Heart left ventricle (tissue), 16 donors: ENCODE data around the gene VIM. TPM values are rescaled to one million over a fixed set of nuclear protein-coding genes. Genes with fewer than 3 reads are reported as not detected.

ENCODE experiments used
- ATAC-seq, 4 donors: fragments of 200-7000 bp; cut with Tn5 transposase; one replicate each; pipeline ENCODE4 v1.9.1; 2020 to 2022; ENCODE audit warnings: moderate library complexity in 4 of 4, mild to moderate bottlenecking in 3 of 4, moderate number of reproducible peaks in 1 of 4
- DNase-seq, 5 donors: peaks; one replicate each; pipeline ENCODE4 v3.0.0-alpha.2; 2020
- H3K27ac ChIP-seq, 12 donors: fragments of 200-600 bp; sonication (generic) in 4 of 12; one replicate each; pipeline versions ENCODE4 v1.5.0 to v1.8.0; 2016 to 2022; ENCODE audit warnings: mild to moderate bottlenecking in 2 of 12
- H3K27me3 ChIP-seq, 9 donors: fragments of 200-600 bp; sonication (generic) in 2 of 9; one replicate each; pipeline versions ENCODE4 v1.5.1 to v1.8.0; 2016 to 2022; ENCODE audit warnings: mild to moderate bottlenecking in 3 of 9
- H3K36me3 ChIP-seq, 9 donors: fragments of 200-600 bp; sonication (generic) in 2 of 9; one replicate each; pipeline versions ENCODE4 v1.5.0 to v1.8.0; 2018 to 2022; ENCODE audit warnings: mild to moderate bottlenecking in 2 of 9
- H3K4me1 ChIP-seq, 12 donors: fragments of 200-600 bp; sonication (generic) in 4 of 12; one replicate each; pipeline versions ENCODE4 v1.5.0 to v1.8.0; 2016 to 2022; ENCODE audit warnings: mild to moderate bottlenecking in 3 of 12
- H3K4me3 ChIP-seq, 12 donors: fragments of 200-600 bp; sonication (generic) in 4 of 12; one replicate each; pipeline versions ENCODE4 v1.5.0 to v1.8.0; 2017 to 2022; ENCODE audit warnings: mild to moderate bottlenecking in 9 of 12, moderate library complexity in 4 of 12
- H3K9me3 ChIP-seq, 12 donors: fragments of 200-600 bp; sonication (generic) in 4 of 12; one replicate each; pipeline versions ENCODE4 v1.5.0 to v1.8.0; 2016 to 2022; ENCODE audit warnings: mild to moderate bottlenecking in 1 of 12
- POLR2A ChIP-seq, 2 donors: fragments of 450-650 bp; IDR thresholded peaks; one replicate each; pipeline ENCODE4 v1.6.1; 2017; ENCODE audit warnings: antibody characterized with exemption in 2 of 2, mild to moderate bottlenecking in 2 of 2, moderate library complexity in 2 of 2
- WGBS, 4 donors: extraction: QIAGEN DNeasy Blood & Tissue Kit in 2 of 4; methylation state at CpG; one replicate each; pipeline versions ENCODE4 v1.1.5 to v1.1.7; 2013 to 2018; 5-methylcytosine and 5-hydroxymethylcytosine counted together
- intact Hi-C, 10 donors: fragments of 100-400 bp; cut with DNase I; formaldehyde crosslinking; loops; one replicate each; pipeline versions ENCODE4 v1.11.1 to v1.14.2; 2022
- polyA plus RNA-seq, 2 donors: library from polyadenylated mRNA; stranded (reverse); fragments of 200-250 nt; gene quantifications; one replicate each; pipeline ENCODE4 v1.2.3, GENCODE V29; 2013
- total RNA-seq, 9 donors: library from RNA; depleted of rRNA in 2 of 9; stranded (reverse); fragments of >200 nt in 2 of 9; fragmentation: NEBNext Ultra II Directional in 3 of 9; extraction: Animal tissue kit (Norgen Biotek cat#: 25700) in 3 of 9; gene quantifications; one replicate each; pipeline versions ENCODE4 v1.1.0 to v1.2.4, GENCODE V29; 2016 to 2023
- TF ChIP-seq, protein P1 (sequence below), 12 donors: fragments of 200-600 bp; sonication (generic) in 4 of 12; IDR thresholded peaks; one replicate each; pipeline versions ENCODE4 v1.5.0 to v1.8.0; 2018 to 2022; ENCODE audit warnings: antibody characterized with exemption in 12 of 12, mild to moderate bottlenecking in 5 of 12
- donor health status: ischemic (EF 13 %, LVEDD 7.1; RV severe dilation, severe dysfunction).
- donor health status: healthy with polysubstance abuse.
- donor health status: DM: no; HTN: yes; CAD: no.
- donor health status: DM: no; HTN: no; CAD: no.
- donor health status: ischemic (EF 25% LVEDD 6.9; RV normal size, moderate dysfunction).
- donor health status: ischemic (EF 25% LVEDD 5.7; RV mildly dilated, moderate dysfunction).
- donor health status: healthy.
- donor health status: DM: yes; HTN: yes; CAD: no.
- donor health status: ischemic (EF 35%, LVEDD 5.7; RV mildly dilated, moderate dysfunction).
- donor health status: nonischemic (EF 11% LVEDD 7.7; RV severe dilation, severe dysfunction).
- donor health status: DM: yes; HTN: yes; CAD: no.
- donor health status: PGD.
- donor health status: ischemic (EF 29% LVEDD 5.4; RV normal size, mild dysfunction).
- donor health status: nonischemic (EF 23%, LVEDD 6.1; RV moderate dilation, normal function).

The VIM gene
- total and polyA plus RNA-seq, 11 donors, result 249 to 1,163 (median 387) TPM

DNA sequence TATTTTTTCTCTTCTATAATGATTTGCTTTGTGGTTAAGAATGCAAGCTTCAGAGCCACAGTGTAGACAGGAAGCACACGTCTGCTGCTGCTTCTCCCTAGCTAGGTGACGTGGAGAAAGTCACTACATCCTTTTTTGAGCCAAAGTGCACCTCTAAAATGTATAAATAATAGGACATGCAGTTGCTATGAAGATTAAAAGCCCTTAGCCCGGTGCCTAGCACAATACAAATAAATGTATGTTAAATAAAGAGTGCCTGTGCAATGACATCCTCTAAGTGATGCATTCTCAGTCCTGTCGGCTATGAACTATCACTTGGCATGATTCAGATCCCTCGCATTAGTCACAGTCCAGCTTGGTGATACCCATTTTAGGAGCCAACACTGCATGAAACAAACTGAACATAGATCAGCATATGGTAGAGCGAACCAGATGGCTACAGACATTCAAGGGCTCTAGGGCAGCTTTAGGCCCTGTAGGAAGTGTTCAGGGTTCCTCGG lies 21.8 kb upstream of the VIM start:
- H3K27me3 ChIP-seq, result no peaks in the 10 kb centered on the region
- H3K27ac ChIP-seq, result peak overlapping the region in 1 of 12 donors; percentile 43
- no peak for DNase-seq
- no peaks in the 10 kb centered on the region for H3K9me3 ChIP-seq
- no peak overlapping the region for H3K4me3 ChIP-seq
- intact Hi-C loops, result loop anchor here in 2 of 10 donors (10.0 kb wide), 2 partner anchors 171 to 771 kb away; partner anchors contain the start of gene PTER (in 1 of the 2)
- H3K4me1 ChIP-seq, result peaks cover 0 to 31% (median 2%) of the 10 kb centered on the region in 12 donors
- TF ChIP-seq POLR2A (IDR thresholded peaks at IDR 0.05), result no peak
- TF ChIP-seq, protein P1, sequence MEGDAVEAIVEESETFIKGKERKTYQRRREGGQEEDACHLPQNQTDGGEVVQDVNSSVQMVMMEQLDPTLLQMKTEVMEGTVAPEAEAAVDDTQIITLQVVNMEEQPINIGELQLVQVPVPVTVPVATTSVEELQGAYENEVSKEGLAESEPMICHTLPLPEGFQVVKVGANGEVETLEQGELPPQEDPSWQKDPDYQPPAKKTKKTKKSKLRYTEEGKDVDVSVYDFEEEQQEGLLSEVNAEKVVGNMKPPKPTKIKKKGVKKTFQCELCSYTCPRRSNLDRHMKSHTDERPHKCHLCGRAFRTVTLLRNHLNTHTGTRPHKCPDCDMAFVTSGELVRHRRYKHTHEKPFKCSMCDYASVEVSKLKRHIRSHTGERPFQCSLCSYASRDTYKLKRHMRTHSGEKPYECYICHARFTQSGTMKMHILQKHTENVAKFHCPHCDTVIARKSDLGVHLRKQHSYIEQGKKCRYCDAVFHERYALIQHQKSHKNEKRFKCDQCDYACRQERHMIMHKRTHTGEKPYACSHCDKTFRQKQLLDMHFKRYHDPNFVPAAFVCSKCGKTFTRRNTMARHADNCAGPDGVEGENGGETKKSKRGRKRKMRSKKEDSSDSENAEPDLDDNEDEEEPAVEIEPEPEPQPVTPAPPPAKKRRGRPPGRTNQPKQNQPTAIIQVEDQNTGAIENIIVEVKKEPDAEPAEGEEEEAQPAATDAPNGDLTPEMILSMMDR (IDR thresholded peaks at IDR 0.05), result no peak
- no peak for ATAC-seq
- WGBS, 4 donors, result 68 to 82% (median 77%) methylated on average over 7 of the region's 7 CpGs
- no peaks in the 10 kb centered on the region for H3K36me3 ChIP-seq

DNA sequence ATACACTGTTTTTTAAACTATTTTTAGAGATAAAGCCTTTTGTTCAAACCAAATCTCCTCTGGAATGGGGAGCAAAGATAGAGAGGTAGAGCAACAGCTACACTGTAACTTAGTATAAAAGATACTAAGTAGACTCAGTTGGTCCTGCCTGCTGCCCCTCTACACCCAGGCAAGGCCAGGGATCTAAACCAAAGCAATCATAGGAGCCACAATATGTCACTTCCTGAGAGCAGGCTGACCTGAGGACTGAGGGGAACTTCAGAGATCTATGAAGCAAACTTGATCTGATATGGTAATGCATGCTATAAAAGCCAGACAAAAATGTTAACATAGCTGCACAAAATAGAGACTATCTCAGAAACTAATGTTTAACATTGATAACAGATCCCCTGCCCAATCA lies 19.6 kb upstream of the VIM start:
- H3K4me3 ChIP-seq, result no peak overlapping the region
- no peak for DNase-seq
- no peaks in the 10 kb centered on the region for H3K9me3 ChIP-seq
- TF ChIP-seq POLR2A (IDR thresholded peaks at IDR 0.05), result no peak
- intact Hi-C loops, result loop anchor here in 2 of 10 donors (10.0 kb wide), 2 partner anchors 174 to 774 kb away; partner anchors contain the start of gene PTER (in 1 of the 2)
- no peak overlapping the region for H3K27ac ChIP-seq
- H3K27me3 ChIP-seq, result no peaks in the 10 kb centered on the region
- H3K36me3 ChIP-seq, result no peaks in the 10 kb centered on the region
- H3K4me1 ChIP-seq, result peaks cover 0 to 38% (median 0%) of the 10 kb centered on the region in 12 donors
- no peak for ATAC-seq

DNA sequence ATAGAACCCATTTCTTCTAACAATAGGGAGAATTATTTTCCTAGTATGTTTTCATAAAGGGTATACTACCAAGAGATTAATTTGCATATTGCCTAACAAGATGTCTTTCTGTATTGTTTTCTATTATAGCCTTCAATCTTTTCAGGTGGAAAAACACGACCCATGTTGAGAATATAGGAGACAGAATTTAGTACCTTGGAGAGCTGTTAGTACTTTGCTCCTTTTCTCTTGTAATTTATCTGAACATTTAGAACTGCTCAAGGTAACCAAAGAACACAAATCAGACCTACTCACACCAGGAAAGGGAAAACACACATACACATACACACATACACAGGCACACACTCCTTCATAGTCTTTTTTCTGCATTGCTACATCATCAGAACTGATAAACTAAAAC lies 18.7 kb upstream of the VIM start:
- H3K4me1 ChIP-seq, result peaks cover 0 to 46% (median 0%) of the 10 kb centered on the region in 12 donors
- no peak for DNase-seq
- TF ChIP-seq, protein P1 (IDR thresholded peaks at IDR 0.05), result no peak
- no peak for TF ChIP-seq POLR2A (IDR thresholded peaks at IDR 0.05)
- H3K36me3 ChIP-seq, result no peaks in the 10 kb centered on the region
- H3K9me3 ChIP-seq, result no peaks in the 10 kb centered on the region
- no peak overlapping the region for H3K27ac ChIP-seq
- H3K27me3 ChIP-seq, result no peaks in the 10 kb centered on the region
- H3K4me3 ChIP-seq, result no peak overlapping the region
- intact Hi-C loops, result loop anchor here in 2 of 10 donors (10.0 kb wide), 2 partner anchors 175 to 775 kb away; partner anchors contain the start of gene PTER (in 1 of the 2)
- 69 to 86% (median 83%) methylated on average over 1 of the region's 1 CpG for WGBS, 4 donors
- no peak for ATAC-seq

DNA sequence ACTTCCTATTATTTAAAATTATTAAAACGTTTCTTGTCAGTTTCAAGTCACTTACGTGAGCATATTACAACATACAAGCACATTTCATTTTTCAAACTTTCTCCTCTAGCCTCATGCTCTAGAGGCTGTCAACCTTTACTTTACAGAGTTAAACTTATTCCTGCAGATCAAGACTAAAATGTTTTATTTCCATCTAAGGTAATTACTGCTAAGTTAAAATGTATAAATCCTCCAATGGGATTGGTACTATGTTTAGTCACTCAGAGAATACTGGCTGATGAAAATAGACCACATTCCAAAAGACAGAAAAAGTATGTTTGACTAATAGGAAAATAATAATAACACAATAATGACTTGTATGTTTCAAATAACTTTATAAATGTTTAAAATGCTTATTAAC lies 18.2 kb upstream of the VIM start:
- 78 to 92% (median 84%) methylated on average over 2 of the region's 2 CpGs for WGBS, 4 donors
- DNase-seq (no peak), ATAC-seq (no peak)
- no peak overlapping the region for H3K4me3 ChIP-seq
- H3K36me3 ChIP-seq, result no peaks in the 10 kb centered on the region
- no peaks in the 10 kb centered on the region for H3K9me3 ChIP-seq
- H3K27ac ChIP-seq, result no peak overlapping the region
- intact Hi-C loops, result loop anchor here in 2 of 10 donors (10.0 kb wide), 2 partner anchors 175 to 775 kb away; partner anchors contain the start of gene PTER (in 1 of the 2)
- peaks cover 0 to 52% (median 0%) of the 10 kb centered on the region in 12 donors for H3K4me1 ChIP-seq
- TF ChIP-seq, protein P1 (IDR thresholded peaks at IDR 0.05), result no peak
- no peak for TF ChIP-seq POLR2A (IDR thresholded peaks at IDR 0.05)
- H3K27me3 ChIP-seq, result no peaks in the 10 kb centered on the region

DNA sequence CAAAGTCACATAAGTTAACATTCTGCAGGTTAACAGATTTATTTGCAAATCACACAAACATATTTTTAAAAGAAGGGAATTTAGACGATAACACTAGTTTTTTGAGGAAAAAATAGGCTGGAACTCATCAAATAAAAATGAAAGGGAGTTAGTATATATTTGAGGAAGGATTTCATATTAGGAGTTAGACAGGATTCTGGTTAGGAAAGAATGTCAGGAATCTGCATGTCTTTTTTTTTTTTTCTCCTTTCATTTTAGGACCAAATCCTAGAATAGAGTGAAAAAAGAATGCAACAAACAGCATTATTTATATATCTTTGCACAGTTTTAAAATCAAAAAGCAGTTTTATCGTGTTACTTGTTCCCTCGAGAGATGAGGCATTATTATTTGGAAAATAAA lies 17.7 kb upstream of the VIM start:
- H3K27me3 ChIP-seq, result no peaks in the 10 kb centered on the region
- intact Hi-C loops, result no loop called here
- no peak overlapping the region for H3K27ac ChIP-seq
- H3K36me3 ChIP-seq, result no peaks in the 10 kb centered on the region
- TF ChIP-seq POLR2A (IDR thresholded peaks at IDR 0.05), result no peak
- TF ChIP-seq, protein P1 (IDR thresholded peaks at IDR 0.05), result no peak
- ATAC-seq (no peak), DNase-seq (no peak)
- peaks cover 0 to 56% (median 0%) of the 10 kb centered on the region in 12 donors for H3K4me1 ChIP-seq
- no peak overlapping the region for H3K4me3 ChIP-seq
- H3K9me3 ChIP-seq, result no peaks in the 10 kb centered on the region
- 66 to 78% (median 72%) methylated on average over 3 of the region's 3 CpGs for WGBS, 4 donors
